NCI-H2196 (cell line): ENCODE data around the gene CALHM1.

Experiments used
- DNase-seq: peaks from one replicate; lab custom pipeline; 2025; ENCODE audit not compliant: unreplicated experiment; lab: John Stamatoyannopoulos, UW

The CALHM1 gene

GRCh38 chr10:103456074-103456660, 2.5 kb downstream of the CALHM1 start:
- DNase-seq, result no peak

GRCh38 chr10:103455235-103455634, 3.5 kb downstream of the CALHM1 start:
- no peak for DNase-seq

- no peak for DNase-seq
Observed at GRCh38 chr10:103454026-103454425, 4.7 kb downstream of the CALHM1 start.

- DNase-seq, result no peak
Observed at GRCh38 chr10:103452506-103453230, 6.0 kb downstream of the CALHM1 start.

DNA sequence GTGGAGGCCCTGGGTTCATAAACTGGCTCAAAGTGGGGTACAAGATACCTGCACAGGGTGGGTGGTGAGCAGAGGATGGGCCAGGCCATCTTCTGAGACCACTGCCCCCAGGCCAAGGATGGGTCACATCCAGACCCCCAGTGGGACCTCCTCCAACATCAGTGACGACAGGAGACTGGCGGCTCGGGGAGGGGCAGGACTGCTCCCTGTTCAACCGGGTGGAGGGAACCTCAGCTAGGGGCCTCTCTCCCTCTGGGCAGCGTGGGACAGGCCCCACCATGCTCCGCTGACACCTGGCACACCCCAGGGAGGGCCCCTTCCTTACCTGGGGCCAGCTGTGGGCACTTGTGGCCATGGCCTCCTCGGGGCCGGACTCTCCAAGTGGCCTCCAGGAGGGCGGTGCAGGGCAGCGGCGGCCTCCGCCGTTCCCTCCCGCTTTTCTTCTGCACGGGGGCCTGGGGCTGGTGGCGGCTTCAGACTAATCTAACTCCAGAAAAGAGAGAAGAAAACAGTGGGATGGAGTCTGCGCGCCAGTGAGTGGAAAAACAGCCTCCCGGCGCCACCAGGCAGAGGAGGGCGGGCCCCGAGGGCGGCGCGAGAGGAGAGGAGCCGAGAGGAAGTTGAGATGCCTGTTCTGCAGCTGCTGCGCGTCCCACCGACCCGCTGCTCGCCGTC, 6.7 kb downstream of the CALHM1 start, which contains the start of gene CALHM2:
Gene CALHM2 (minus strand): TSS at position 540 of the 675 bp plus-strand sequence. CDS start 2,429 bp downstream, outside the sequence.
- no peak for DNase-seq

DNA sequence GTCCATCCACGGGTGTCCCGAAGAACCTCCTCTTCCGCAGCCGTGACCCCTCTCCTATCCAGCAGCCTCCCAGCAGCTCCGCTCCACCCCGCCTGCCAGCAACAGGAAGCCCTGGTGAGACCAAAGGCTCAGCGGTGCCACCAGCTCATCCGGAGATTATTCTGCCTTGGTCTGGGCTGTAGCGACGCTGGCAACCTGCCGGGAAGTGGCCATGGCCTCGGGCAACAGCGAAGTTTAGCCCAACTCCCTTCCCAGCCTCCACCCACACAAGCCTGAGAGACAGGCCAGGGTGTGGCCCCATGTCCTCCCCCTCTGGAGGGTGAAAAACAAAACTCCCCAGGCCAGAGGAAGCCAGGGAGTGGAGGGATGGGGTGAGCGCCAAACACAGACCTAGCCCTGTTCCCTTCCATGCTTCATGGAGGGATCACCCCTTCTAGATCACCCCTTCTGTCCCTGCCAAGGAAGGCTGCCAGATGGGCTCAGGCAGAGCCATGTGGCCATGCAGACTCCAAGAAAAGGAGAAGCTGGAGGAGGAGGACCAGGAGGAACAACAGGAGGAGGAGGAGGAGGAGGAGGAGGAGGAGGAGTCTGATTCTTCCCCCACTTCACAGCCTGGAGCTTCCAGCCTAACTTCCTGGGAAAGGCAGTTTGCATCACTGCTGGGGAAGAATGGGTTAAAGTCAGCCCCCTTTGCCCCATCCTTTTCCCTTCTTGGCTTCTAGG, 7.4 kb downstream of the CALHM1 start:
- no peak for DNase-seq

DNA sequence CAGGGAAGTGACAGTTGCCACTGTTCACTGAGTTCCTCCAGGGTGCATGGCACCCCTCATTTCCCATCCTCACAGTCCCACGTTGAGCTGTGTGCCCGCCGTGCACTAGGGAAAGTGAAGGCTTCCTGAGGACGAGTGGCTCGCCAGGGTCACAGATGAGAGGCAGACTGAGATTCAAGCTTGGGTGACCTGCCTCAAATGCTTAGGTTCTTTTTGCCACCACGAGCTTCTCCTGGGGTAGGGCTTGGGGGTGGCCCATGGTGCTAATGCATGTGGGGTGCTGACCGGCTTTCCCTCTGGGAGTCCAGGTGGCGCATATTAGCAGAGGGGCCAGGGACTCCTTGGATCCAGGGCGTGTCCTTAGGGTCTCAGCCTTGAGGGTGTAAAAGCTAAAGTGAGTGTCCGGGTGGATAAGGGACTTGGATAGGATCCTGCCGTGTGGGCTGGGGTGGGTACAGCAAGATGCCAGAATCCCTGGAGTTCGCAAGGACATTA, 8.5 kb downstream of the CALHM1 start:
- DNase-seq, result no peak

GRCh38 chr10:103449208-103450144, 9.2 kb downstream of the CALHM1 start:
- no peak for DNase-seq

DNA sequence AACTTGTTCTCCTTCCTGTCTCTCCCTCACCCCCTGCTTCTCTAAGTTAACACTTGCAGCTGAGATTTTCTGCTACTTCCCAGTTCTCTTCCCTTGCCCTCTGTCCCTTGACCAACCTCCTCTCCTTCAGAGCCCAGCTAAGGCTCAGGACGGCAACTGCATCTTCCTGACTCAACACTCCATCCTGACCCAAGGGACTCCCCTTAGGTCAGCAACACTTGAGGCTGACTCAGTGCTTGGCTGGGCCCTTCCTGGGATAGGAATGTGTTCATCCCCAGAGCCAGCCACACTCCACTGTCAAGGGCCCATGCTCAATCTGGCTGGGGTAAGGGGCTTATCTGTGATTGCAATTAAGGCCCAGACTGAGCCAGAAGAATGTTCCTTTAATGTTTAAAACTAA, 10.0 kb downstream of the CALHM1 start:
- no peak for DNase-seq

- no peak for DNase-seq
Observed at GRCh38 chr10:103447187-103447586, 11.5 kb downstream of the CALHM1 start.

- DNase-seq, result no peak
Observed at GRCh38 chr10:103445767-103446567, 12.7 kb downstream of the CALHM1 start.

GRCh38 chr10:103445366-103445765, 13.3 kb downstream of the CALHM1 start:
- no peak for DNase-seq

GRCh38 chr10:103444478-103444877, 14.2 kb downstream of the CALHM1 start:
- DNase-seq, result no peak

DNA sequence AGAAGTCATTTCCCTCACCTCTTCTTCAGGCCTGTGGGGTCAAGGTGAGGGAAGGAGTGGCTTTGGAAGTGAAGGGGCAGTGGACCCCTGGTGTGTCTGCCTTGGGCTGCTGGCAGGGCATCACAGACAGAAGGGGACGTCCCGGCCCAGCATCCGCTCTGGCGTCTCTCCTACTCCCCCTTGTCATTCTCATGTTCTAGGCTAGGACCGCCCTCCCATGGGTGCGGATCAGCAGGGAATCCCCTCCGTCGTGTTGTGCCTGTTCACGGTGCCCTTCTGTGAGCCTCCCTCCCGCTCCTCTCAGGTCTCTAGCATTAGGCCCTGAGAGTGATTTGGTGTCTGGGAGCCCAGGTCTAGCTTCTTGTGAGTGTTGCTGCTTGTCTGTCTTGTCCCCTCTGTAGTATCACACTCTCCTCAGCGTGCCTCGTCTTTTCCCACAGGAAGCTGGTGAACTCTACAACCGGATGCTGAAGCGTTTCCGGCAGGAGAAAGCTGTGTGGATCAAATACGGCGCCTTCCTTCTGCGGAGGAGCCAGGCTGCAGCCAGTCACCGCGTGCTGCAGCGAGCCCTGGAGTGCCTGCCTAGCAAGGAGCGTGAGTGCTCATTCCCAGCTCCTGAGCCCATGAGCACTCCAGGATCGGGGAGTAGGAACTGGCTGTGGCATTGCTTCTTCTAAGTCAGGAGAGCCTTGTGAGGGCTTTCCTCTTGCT, 15.1 kb downstream of the CALHM1 start:
- no peak for DNase-seq

DNA sequence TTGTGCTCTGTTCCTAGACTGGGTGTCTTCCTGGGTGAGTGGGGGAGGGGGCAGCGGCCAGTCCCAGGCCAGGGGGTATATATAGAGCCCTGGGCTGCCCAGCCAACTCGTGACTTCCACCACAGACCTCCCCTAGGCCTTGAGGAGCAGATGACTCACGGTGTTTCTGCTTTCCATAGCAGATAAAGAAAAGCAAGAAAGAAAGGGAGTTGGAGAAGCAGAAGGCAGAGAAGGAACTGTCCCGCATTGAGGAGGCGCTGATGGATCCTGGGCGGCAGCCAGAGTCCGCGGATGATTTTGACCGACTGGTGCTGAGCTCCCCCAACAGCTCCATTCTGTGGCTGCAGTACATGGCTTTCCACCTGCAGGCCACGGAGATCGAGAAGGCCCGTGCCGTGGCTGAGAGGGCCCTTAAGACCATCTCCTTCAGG, 16.7 kb downstream of the CALHM1 start:
- DNase-seq, result no peak

GRCh38 chr10:103441611-103442010, 17.1 kb downstream of the CALHM1 start:
- DNase-seq, result no peak

- no peak for DNase-seq
Observed at GRCh38 chr10:103441206-103441605, 17.5 kb downstream of the CALHM1 start.

GRCh38 chr10:103440416-103440815, 18.3 kb downstream of the CALHM1 start:
- DNase-seq, result no peak

DNA sequence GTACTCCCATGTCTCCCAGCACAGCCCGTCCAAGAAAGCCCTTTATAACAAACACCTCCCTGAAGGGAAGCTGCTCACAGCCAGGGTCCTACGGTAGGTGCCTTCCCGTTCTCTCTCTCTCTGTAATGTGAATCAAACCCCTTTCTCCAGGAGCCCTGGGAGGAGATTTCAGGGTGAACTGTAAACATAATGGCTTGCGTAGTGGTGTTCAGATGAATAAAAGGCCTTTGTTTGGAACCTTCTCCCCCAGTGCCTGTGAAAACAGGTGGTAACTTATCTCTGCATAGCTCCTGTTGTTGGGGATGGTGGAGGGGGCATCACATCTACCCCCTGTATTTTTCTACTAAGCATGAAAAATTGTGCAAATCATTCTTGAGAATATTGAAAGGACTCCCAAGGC, 18.9 kb downstream of the CALHM1 start:
- no peak for DNase-seq
